PC-9 (cell line): ENCODE measurements around the gene SBSN. TPM values are rescaled to one million over a fixed set of nuclear protein-coding genes. Genes with fewer than 3 reads are reported as not detected.

Source experiments
- BruUV-seq: library from RNA; stranded (reverse); fragments of 400-500 nt; replicated peaks from 2 replicates; lab custom pipeline; 2021; lab: Mats Ljungman, UMichigan
- CTCF ChIA-PET: fragments of 300-600 bp; sonication (Branson Sonifier 250); formaldehyde crosslinking; loops from one replicate; lab custom pipeline; 2022; ENCODE audit warnings: antibody characterized with exemption; lab: Charles Lee
- POLR2A ChIA-PET: fragments of 300-600 bp; sonication (Branson Sonifier 250); formaldehyde crosslinking; loops from one replicate; lab custom pipeline; 2022; ENCODE audit warnings: antibody characterized with exemption; ENCODE audit not compliant: unreplicated experiment; lab: Charles Lee
- DNase-seq, 2 experiments: peaks; one replicate each; pipeline versions ENCODE4 v3.0.0 to v3.0.0-alpha.2; 2015 to 2022; ENCODE audit warnings: mixed read lengths in 1 of 2
- H2AFZ ChIP-seq: fragments of 200-600 bp; sonication (generic); 2 replicates; pipeline ENCODE4 v1.8.1; 2017; ENCODE audit warnings: antibody characterized with exemption
- H3F3A ChIP-seq: fragments of 200-600 bp; sonication (generic); 2 replicates; pipeline ENCODE4 v1.8.1; 2017; ENCODE audit warnings: antibody characterized with exemption, mild to moderate bottlenecking, low read depth; ENCODE audit not compliant: insufficient read depth
- H3K27ac ChIP-seq: fragments of 200-600 bp; sonication (generic); 2 replicates; pipeline ENCODE4 v1.6.1; 2016; ENCODE audit warnings: mixed run types
- H3K27me3 ChIP-seq: fragments of 200-600 bp; sonication (generic); 2 replicates; pipeline ENCODE4 v1.6.1; 2016; ENCODE audit warnings: low read depth, mixed run types; ENCODE audit not compliant: insufficient read depth
- H3K36me3 ChIP-seq: fragments of 200-600 bp; sonication (generic); 2 replicates; pipeline ENCODE4 v1.6.1; 2016; ENCODE audit warnings: low read depth, mixed run types
- H3K4me1 ChIP-seq: fragments of 200-600 bp; sonication (generic); replicated peaks from 2 replicates; pipeline ENCODE4 v1.6.1; 2016; ENCODE audit warnings: mixed run types; ENCODE audit not compliant: insufficient read depth
- H3K4me2 ChIP-seq: fragments of 200-600 bp; sonication (generic); 2 replicates; pipeline ENCODE4 v1.6.1; 2017; ENCODE audit warnings: mixed run types
- H3K4me3 ChIP-seq: fragments of 200-600 bp; sonication (generic); 2 replicates; pipeline ENCODE4 v1.6.1; 2016; ENCODE audit warnings: mixed run types
- H3K79me2 ChIP-seq: fragments of 200-600 bp; sonication (generic); 2 replicates; pipeline ENCODE4 v1.6.1; 2017; ENCODE audit warnings: low read depth, mixed run types
- H3K9me2 ChIP-seq: fragments of 200-600 bp; sonication (generic); 2 replicates; pipeline ENCODE4 v1.8.1; 2017; ENCODE audit warnings: mild to moderate bottlenecking; ENCODE audit not compliant: insufficient read depth
- H3K9me3 ChIP-seq: fragments of 200-600 bp; sonication (generic); 2 replicates; pipeline ENCODE4 v1.8.1; 2016; ENCODE audit warnings: low read depth; ENCODE audit not compliant: insufficient read depth
- H4K20me1 ChIP-seq: fragments of 200-600 bp; sonication (generic); 2 replicates; pipeline ENCODE4 v1.8.1; 2017; ENCODE audit not compliant: insufficient read depth
- CTCF ChIP-seq: fragments of 200-600 bp; sonication (generic); conservative IDR thresholded peaks from 2 replicates; pipeline ENCODE4 v1.6.1; 2017; ENCODE audit warnings: mixed run types, antibody characterized with exemption, mild to moderate bottlenecking, moderate library complexity
- EZH2 ChIP-seq: fragments of 200-600 bp; sonication (generic); IDR thresholded peaks from 2 replicates; pipeline ENCODE4 v1.8.0; 2017; ENCODE audit warnings: antibody characterized with exemption, low read depth
- intact Hi-C: fragments of 100-400 bp; cut with micrococcal nuclease; formaldehyde crosslinking; loops from one replicate; pipeline ENCODE4 v1.10.0; 2022; ENCODE audit not compliant: unreplicated experiment
- total RNA-seq: library from RNA; stranded (reverse); gene quantifications from 2 replicates; pipeline ENCODE4 v1.2.3, GENCODE V29; 2021

SBSN gene
- total RNA-seq, 1 experiment from 2014 or later = 0.76 TPM

GRCh38 chr19:35566738-35567137 lies 38.6 kb upstream of the SBSN start:
- no peak overlapping the region for H3K4me3 ChIP-seq
- H3K9me2 ChIP-seq = no peaks in the 10 kb centered on the region
- TF ChIP-seq EZH2 (no peak), CTCF (no peak)
- H2AFZ ChIP-seq = no peak overlapping the region
- no peaks in the 10 kb centered on the region for H3K9me3 ChIP-seq
- H4K20me1 ChIP-seq = no peaks in the 10 kb centered on the region
- BruUV-seq = no TSS peak
- no peaks in the 10 kb centered on the region for H3K4me1 ChIP-seq
- H3K27me3 ChIP-seq = peaks cover 32% of the 10 kb centered on the region
- intact Hi-C loops = no loop called here
- H3K4me2 ChIP-seq = no peak overlapping the region
- no peaks in the 10 kb centered on the region for H3K79me2 ChIP-seq
- no peak overlapping the region for H3K27ac ChIP-seq
- H3K36me3 ChIP-seq = no peaks in the 10 kb centered on the region
- DNase-seq = no peak
- ChIA-PET CTCF (no interaction called here), POLR2A (no interaction called here)
- H3F3A ChIP-seq = no peaks in the 10 kb centered on the region

- POLR2A ChIA-PET = interaction anchor here (0.5 to 0.6 kb wide), 2 partner anchors 25 to 79 kb away, joined by 3 to 5 read pairs; no protein-coding TSS in a partner anchor
- no TSS peak for BruUV-seq
- Histone ChIP-seq H3K27ac (no peak overlapping the region), H3K9me2 (no peaks in the 10 kb centered on the region), H3K27me3 (peaks cover 34% of the 10 kb centered on the region), H3K4me2 (no peak overlapping the region), H2AFZ (no peak overlapping the region), H3K9me3 (no peaks in the 10 kb centered on the region), H3K4me3 (no peak overlapping the region), H3K4me1 (no peaks in the 10 kb centered on the region), H4K20me1 (no peaks in the 10 kb centered on the region), H3F3A (no peaks in the 10 kb centered on the region), H3K79me2 (no peaks in the 10 kb centered on the region), H3K36me3 (no peaks in the 10 kb centered on the region)
- DNase-seq = no peak
- TF ChIP-seq EZH2 (no peak), CTCF (no peak)
- intact Hi-C loops = no loop called here
- CTCF ChIA-PET = no interaction called here
Observed at GRCh38 chr19:35565016-35565856, 37.1 kb upstream of the SBSN start.

- H3K4me3 ChIP-seq = no peak within 1 kb of the TSS
Observed at GRCh38 chr19:35563207-35563829, 35.2 kb upstream of the SBSN start, which contains the start of gene ATP4A. ATP4A (minus strand) TSS chr19:35563658; CDS start chr19:35563629, 29 bp downstream.

More at GRCh38 chr19:35563207-35563829, 35.2 kb upstream of the SBSN start, which contains the start of gene ATP4A:
- no TSS peak for BruUV-seq
- Histone ChIP-seq H2AFZ (no peak within 1 kb of the TSS), H3K79me2 (no peaks in the 10 kb centered on the region), H3K36me3 (no peaks in the 10 kb centered on the region), H3K27me3 (peaks cover 38% of the 10 kb centered on the region), H4K20me1 (no peaks in the 10 kb centered on the region), H3F3A (no peaks in the 10 kb centered on the region), H3K9me3 (no peaks in the 10 kb centered on the region), H3K9me2 (no peaks in the 10 kb centered on the region), H3K4me1 (no peaks in the 10 kb centered on the region), H3K4me2 (no peak within 1 kb of the TSS), H3K27ac (no peak within 1 kb of the TSS)
- ChIA-PET CTCF (interaction anchor here (0.6 to 0.7 kb wide), 3 partner anchors 8 to 421 kb away, joined by 3 to 19 read pairs (median 5); no protein-coding TSS in a partner anchor), POLR2A (interaction anchor here (0.6 to 0.8 kb wide), 2 partner anchors 85 to 185 kb away, joined by 7 to 9 read pairs; partner anchors contain the start of genes COX6B1 and LIN37)
- no peak for TF ChIP-seq EZH2
- no peak for TF ChIP-seq CTCF
- DNase-seq = no peak
- intact Hi-C loops = no loop called here
